H9 (cell line): ENCODE data around the gene NONO. TPM values are rescaled to one million over a fixed set of nuclear protein-coding genes. Genes with fewer than 3 reads are reported as not detected.

Experiments
- DNase-seq: peaks from one replicate; pipeline ENCODE4 v3.0.0-alpha.2; 2017
- H2AFZ ChIP-seq: one replicate; pipeline ENCODE4 v1.6.1; 2013; ENCODE audit warnings: mild to moderate bottlenecking, low read length, control low read depth, moderate library complexity
- H2AK5ac ChIP-seq: 2 replicates; pipeline ENCODE4 v1.6.1; 2013; ENCODE audit warnings: low read length, control low read depth, mixed read lengths; ENCODE audit not compliant: insufficient read length
- H2BK120ac ChIP-seq: one replicate; pipeline ENCODE4 v1.6.1; 2013; ENCODE audit warnings: low read depth, mild to moderate bottlenecking, low read length, control low read depth, inconsistent platforms; ENCODE audit not compliant: poor library complexity, severe bottlenecking
- H2BK12ac ChIP-seq: 2 replicates; pipeline ENCODE4 v1.6.1; 2013; ENCODE audit warnings: low read length, control low read depth, mixed read lengths, low read depth; ENCODE audit not compliant: insufficient read length
- H2BK15ac ChIP-seq: 2 replicates; pipeline ENCODE4 v1.6.1; 2013; ENCODE audit warnings: low read depth, low read length, control low read depth
- H2BK20ac ChIP-seq: one replicate; pipeline ENCODE4 v1.6.1; 2013; ENCODE audit warnings: low read depth, mild to moderate bottlenecking, low read length, control low read depth, inconsistent platforms; ENCODE audit not compliant: poor library complexity, severe bottlenecking
- H2BK5ac ChIP-seq: 2 replicates; pipeline ENCODE4 v1.6.1; 2013; ENCODE audit warnings: low read length, control low read depth, mixed read lengths; ENCODE audit not compliant: insufficient read length
- H3K14ac ChIP-seq: 2 replicates; pipeline ENCODE4 v1.6.1; 2013; ENCODE audit warnings: low read length, control low read depth; ENCODE audit not compliant: insufficient read depth
- H3K18ac ChIP-seq: 2 replicates; pipeline ENCODE4 v1.6.1; 2013; ENCODE audit warnings: low read depth, mild to moderate bottlenecking, mixed read lengths, low read length, control low read depth; ENCODE audit not compliant: insufficient read length
- H3K23ac ChIP-seq: 2 replicates; pipeline ENCODE4 v1.6.1; 2013; ENCODE audit warnings: low read length, control low read depth, mixed read lengths, low read depth; ENCODE audit not compliant: insufficient read length
- H3K23me2 ChIP-seq: 2 replicates; pipeline ENCODE4 v1.6.1; 2013; ENCODE audit warnings: low read depth, mild to moderate bottlenecking, mixed read lengths, low read length, control low read depth; ENCODE audit not compliant: insufficient read length, poor library complexity, severe bottlenecking
- H3K27ac ChIP-seq: 2 replicates; pipeline ENCODE4 v1.5.1; 2013; ENCODE audit warnings: low read length, control low read depth, mixed read lengths, low read depth; ENCODE audit not compliant: insufficient read length
- H3K27me3 ChIP-seq: 2 replicates; pipeline ENCODE4 v1.6.1; 2013; ENCODE audit warnings: low read length, control low read depth, inconsistent platforms; ENCODE audit not compliant: insufficient read depth
- H3K4ac ChIP-seq: 2 replicates; pipeline ENCODE4 v1.6.1; 2013; ENCODE audit warnings: low read depth, mild to moderate bottlenecking, control low read depth, inconsistent platforms, low read length, moderate library complexity
- H3K4me1 ChIP-seq: 2 replicates; pipeline ENCODE4 v1.6.1; 2013; ENCODE audit warnings: low read length, control low read depth, inconsistent platforms; ENCODE audit not compliant: insufficient read depth
- H3K4me2 ChIP-seq: 2 replicates; pipeline ENCODE4 v1.6.1; 2013; ENCODE audit warnings: low read length, control low read depth, mixed read lengths; ENCODE audit not compliant: insufficient read length, insufficient read depth
- H3K56ac ChIP-seq: 2 replicates; pipeline ENCODE4 v1.6.1; 2013; ENCODE audit warnings: low read depth, mild to moderate bottlenecking, mixed read lengths, low read length, control low read depth; ENCODE audit not compliant: insufficient read length
- H3K79me1 ChIP-seq: 2 replicates; pipeline ENCODE4 v1.6.1; 2013; ENCODE audit warnings: low read depth, mild to moderate bottlenecking, moderate library complexity, low read length, control low read depth, inconsistent platforms; ENCODE audit not compliant: insufficient read depth, poor library complexity, severe bottlenecking
- H3K79me2 ChIP-seq: 2 replicates; pipeline ENCODE4 v1.6.1; 2013; ENCODE audit warnings: low read length, control low read depth, inconsistent platforms; ENCODE audit not compliant: insufficient read depth
- H3K9ac ChIP-seq: 2 replicates; pipeline ENCODE4 v1.6.1; 2013; ENCODE audit warnings: low read length, control low read depth, mixed read lengths; ENCODE audit not compliant: insufficient read length; ENCODE audit errors: extremely low read depth
- H3K9me3 ChIP-seq: one replicate; pipeline ENCODE4 v1.6.1; 2013; ENCODE audit warnings: low read depth, low read length, inconsistent platforms; ENCODE audit not compliant: control insufficient read depth
- H3T11ph ChIP-seq: one replicate; pipeline ENCODE4 v1.6.1; 2013; ENCODE audit warnings: mild to moderate bottlenecking, low read length, control low read depth, inconsistent platforms
- H4K20me1 ChIP-seq: one replicate; pipeline ENCODE4 v1.6.1; 2013; ENCODE audit not compliant: control insufficient read depth, insufficient read length, insufficient read depth
- H4K5ac ChIP-seq: 2 replicates; pipeline ENCODE4 v1.6.1; 2013; ENCODE audit warnings: low read depth, mild to moderate bottlenecking, mixed read lengths, low read length, control low read depth; ENCODE audit not compliant: insufficient read length
- H4K8ac ChIP-seq: replicated peaks from 2 replicates; pipeline ENCODE4 v1.6.1; 2013; ENCODE audit warnings: low read length, control low read depth, mixed read lengths, low read depth; ENCODE audit not compliant: insufficient read length
- H4K91ac ChIP-seq: 2 replicates; pipeline ENCODE4 v1.6.1; 2013; ENCODE audit warnings: low read depth, mild to moderate bottlenecking, moderate library complexity, mixed read lengths, low read length, control low read depth; ENCODE audit not compliant: insufficient read length
- H3K27ac Mint-ChIP-seq, 3 experiments: 2 replicates in 2 of 3; 3 replicates in 1 of 3; pipeline ENCODE4 v1.8.0; 2020 to 2021; ENCODE audit warnings: mixed read lengths in 3 of 3, mild to moderate bottlenecking in 1 of 3, moderate library complexity in 1 of 3
- H3K27me3 Mint-ChIP-seq: 2 replicates; pipeline ENCODE4 v1.8.0; 2021; ENCODE audit warnings: low read depth, mild to moderate bottlenecking, moderate library complexity, mixed read lengths
- H3K36me3 Mint-ChIP-seq, 3 experiments: 2 replicates in 2 of 3; 3 replicates in 1 of 3; pipeline ENCODE4 v1.8.0; 2020 to 2021; ENCODE audit warnings: low read depth in 3 of 3, mixed read lengths in 3 of 3; ENCODE audit not compliant: insufficient read depth in 1 of 3
- H3K4me1 Mint-ChIP-seq, 2 experiments: 2 replicates each; pipeline ENCODE4 v1.8.0; 2020; ENCODE audit warnings: mixed read lengths in 2 of 2
- H3K4me3 Mint-ChIP-seq, 2 experiments: 2 replicates in 1 of 2; 3 replicates in 1 of 2; pipeline ENCODE4 v1.8.0; 2020 to 2021; ENCODE audit warnings: mild to moderate bottlenecking in 2 of 2, mixed read lengths in 2 of 2, moderate library complexity in 1 of 2
- H3K9me3 Mint-ChIP-seq, 2 experiments: 2 replicates in 1 of 2; 3 replicates in 1 of 2; pipeline ENCODE4 v1.8.0; 2020; ENCODE audit warnings: mild to moderate bottlenecking in 2 of 2, mixed read lengths in 2 of 2, moderate library complexity in 1 of 2
- WGBS: extraction: QIAGEN DNeasy Blood & Tissue Kit; methylation state at CpG from one replicate; pipeline ENCODE4 v1.1.7; 2013; ENCODE audit warnings: missing lambda C conversion rate, low lambda C conversion rate, mixed read lengths; ENCODE audit not compliant: insufficient read length; ENCODE audit errors: extremely low coverage; 5-methylcytosine and 5-hydroxymethylcytosine counted together
- total RNA-seq: library from RNA; stranded (reverse); gene quantifications from 2 replicates; pipeline ENCODE4 v1.2.1, GENCODE V29; 2021
- TF ChIP-seq, protein P1 (sequence below): fragments of 200-600 bp; sonication (generic); conservative IDR thresholded peaks from 3 replicates; pipeline ENCODE4 v1.8.0; 2021; ENCODE audit warnings: antibody characterized with exemption, mild to moderate bottlenecking

NONO gene
- total RNA-seq, 1 experiment from 2014 or later: 703 TPM

DNA sequence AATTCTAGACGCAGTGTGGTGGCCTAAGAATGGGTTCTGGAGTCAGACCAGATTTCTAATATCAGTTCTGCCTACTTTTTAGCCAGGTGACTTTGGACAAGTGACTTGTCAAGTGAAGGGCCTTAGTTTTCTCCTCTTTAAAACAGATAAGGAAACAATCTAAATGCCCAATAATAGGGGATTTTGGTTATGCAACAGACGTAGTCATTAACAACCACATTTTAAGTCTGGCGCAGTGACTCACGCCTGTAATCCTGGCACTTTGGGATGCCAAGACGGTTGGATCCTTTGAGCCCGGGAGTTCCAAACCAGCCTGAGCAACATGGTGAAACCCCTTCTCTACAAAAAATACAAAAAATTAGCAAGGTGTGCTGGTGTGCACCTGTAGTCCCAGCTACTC is 27.4 kb upstream of the NONO start:
- H3K27ac Mint-ChIP-seq: peak overlapping the region in 1 of 3 experiments; percentile 92; a peak in 1 of 7 replicates
- no CpG with 5 or more reads among the region's 6 CpGs for WGBS

More for the DNA sequence above, 27.4 kb upstream of the NONO start:
- no peak overlapping the region for H4K8ac ChIP-seq
- no peaks in the 10 kb centered on the region for H3K27me3 ChIP-seq
- no peak overlapping the region for H3K9ac ChIP-seq
- H3K23me2 ChIP-seq: peaks cover 10% of the 10 kb centered on the region
- H3K4me2 ChIP-seq: peak overlapping the region; percentile 64
- Mint-ChIP-seq H3K9me3 (peaks cover 49 to 66% of the 10 kb centered on the region in 2 experiments), H3K27me3 (no peaks in the 10 kb centered on the region), H3K4me1 (peaks cover 10 to 25% of the 10 kb centered on the region in 2 experiments), H3K36me3 (peaks cover 3 to 14% (median 4%) of the 10 kb centered on the region in 3 experiments), H3K4me3 (peak overlapping the region; percentile 93 to 95)
- H2BK5ac ChIP-seq: no peak overlapping the region
- no peak overlapping the region for H3K18ac ChIP-seq
- no peak overlapping the region for H4K91ac ChIP-seq
- H2BK12ac ChIP-seq: no peak overlapping the region
- no peak overlapping the region for H3T11ph ChIP-seq
- no peaks in the 10 kb centered on the region for H3K9me3 ChIP-seq
- no peak overlapping the region for H2BK15ac ChIP-seq
- H2AK5ac ChIP-seq: no peak overlapping the region
- no peak for DNase-seq
- TF ChIP-seq, protein P1, sequence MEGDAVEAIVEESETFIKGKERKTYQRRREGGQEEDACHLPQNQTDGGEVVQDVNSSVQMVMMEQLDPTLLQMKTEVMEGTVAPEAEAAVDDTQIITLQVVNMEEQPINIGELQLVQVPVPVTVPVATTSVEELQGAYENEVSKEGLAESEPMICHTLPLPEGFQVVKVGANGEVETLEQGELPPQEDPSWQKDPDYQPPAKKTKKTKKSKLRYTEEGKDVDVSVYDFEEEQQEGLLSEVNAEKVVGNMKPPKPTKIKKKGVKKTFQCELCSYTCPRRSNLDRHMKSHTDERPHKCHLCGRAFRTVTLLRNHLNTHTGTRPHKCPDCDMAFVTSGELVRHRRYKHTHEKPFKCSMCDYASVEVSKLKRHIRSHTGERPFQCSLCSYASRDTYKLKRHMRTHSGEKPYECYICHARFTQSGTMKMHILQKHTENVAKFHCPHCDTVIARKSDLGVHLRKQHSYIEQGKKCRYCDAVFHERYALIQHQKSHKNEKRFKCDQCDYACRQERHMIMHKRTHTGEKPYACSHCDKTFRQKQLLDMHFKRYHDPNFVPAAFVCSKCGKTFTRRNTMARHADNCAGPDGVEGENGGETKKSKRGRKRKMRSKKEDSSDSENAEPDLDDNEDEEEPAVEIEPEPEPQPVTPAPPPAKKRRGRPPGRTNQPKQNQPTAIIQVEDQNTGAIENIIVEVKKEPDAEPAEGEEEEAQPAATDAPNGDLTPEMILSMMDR: no peak
- H3K4ac ChIP-seq: no peak overlapping the region
- no peak overlapping the region for H3K14ac ChIP-seq
- H2BK120ac ChIP-seq: no peak overlapping the region
- no peaks in the 10 kb centered on the region for H3K79me1 ChIP-seq
- no peaks in the 10 kb centered on the region for H4K20me1 ChIP-seq
- H3K56ac ChIP-seq: no peak overlapping the region
- H3K4me1 ChIP-seq: no peaks in the 10 kb centered on the region
- no peak overlapping the region for H4K5ac ChIP-seq
- no peak overlapping the region for H2BK20ac ChIP-seq
- H3K23ac ChIP-seq: no peak overlapping the region
- H3K79me2 ChIP-seq: peaks cover 2% of the 10 kb centered on the region; the same call in 1 of the 2 replicates
- H2AFZ ChIP-seq: no peak overlapping the region
- H3K27ac ChIP-seq: no peak overlapping the region
